GM18499 (cell line): ENCODE results near the gene GTF2IRD1.

ENCODE experiments used
- ATAC-seq: cut with Tn5 transposase; IDR thresholded peaks from one replicate; pipeline ENCODE4 v1.9.1; 2021; ENCODE audit warnings: moderate number of reproducible peaks; ENCODE audit not compliant: insufficient read depth, unreplicated experiment

The GTF2IRD1 gene

GRCh38 chr7:74583630-74584029 lies 129.9 kb downstream of the GTF2IRD1 start:
- no peak for ATAC-seq

GRCh38 chr7:74584160-74584954 lies 130.7 kb downstream of the GTF2IRD1 start:
- ATAC-seq, result no peak

- no peak for ATAC-seq
These were observed 132.1 kb downstream of the GTF2IRD1 start for GRCh38 chr7:74585844-74586243.

- ATAC-seq, result no peak
These were observed 132.8 kb downstream of the GTF2IRD1 start for GRCh38 chr7:74586258-74587175.

- ATAC-seq, result peak; percentile 49
These were observed 133.9 kb downstream of the GTF2IRD1 start for GRCh38 chr7:74587435-74588126.

- no peak for ATAC-seq
These were observed 137.1 kb downstream of the GTF2IRD1 start for GRCh38 chr7:74590813-74591212.

GRCh38 chr7:74598558-74598957 lies 144.9 kb downstream of the GTF2IRD1 start:
- ATAC-seq, result no peak

GRCh38 chr7:74599244-74599643 lies 145.5 kb downstream of the GTF2IRD1 start:
- ATAC-seq, result no peak

- ATAC-seq, result no peak
These were observed 150.8 kb downstream of the GTF2IRD1 start for GRCh38 chr7:74604326-74605020.

- no peak for ATAC-seq
These were observed 152.6 kb downstream of the GTF2IRD1 start for GRCh38 chr7:74606101-74606908.

GRCh38 chr7:74606909-74607510 lies 153.3 kb downstream of the GTF2IRD1 start:
- ATAC-seq, result no peak

GRCh38 chr7:74612015-74612829 lies 158.5 kb downstream of the GTF2IRD1 start:
- no peak for ATAC-seq

- no peak for ATAC-seq
These were observed 162.5 kb downstream of the GTF2IRD1 start for GRCh38 chr7:74615933-74616780.

GRCh38 chr7:74617180-74617744 lies 163.6 kb downstream of the GTF2IRD1 start:
- ATAC-seq, result no peak

- no peak for ATAC-seq
These were observed 165.6 kb downstream of the GTF2IRD1 start for GRCh38 chr7:74619235-74619860.

- no peak for ATAC-seq
These were observed 168.6 kb downstream of the GTF2IRD1 start for GRCh38 chr7:74622228-74622749.
